AG08395 (cell line): ENCODE results near the gene NOTUM.

Experiments
- DNase-seq: peaks from one replicate; pipeline ENCODE4 v3.0.0; 2012; ENCODE audit warnings: mixed read lengths, low spot score

The NOTUM gene

GRCh38 chr17:81977211-81977808 is 16.3 kb upstream of the NOTUM start, which contains the start of gene ASPSCR1:
TSS of gene ASPSCR1 (plus strand) at chr17:81977629. CDS start at chr17:81977647, 18 bp downstream.
- DNase-seq, result peak; percentile 96

GRCh38 chr17:81976332-81977210 is 15.6 kb upstream of the NOTUM start:
- DNase-seq, result no peak

- DNase-seq, result no peak
Measured at GRCh38 chr17:81973432-81973831, 12.4 kb upstream of the NOTUM start.

- no peak for DNase-seq
Measured at GRCh38 chr17:81968850-81969812, 8.1 kb upstream of the NOTUM start.

- DNase-seq, result no peak
Measured at GRCh38 chr17:81968396-81968745, 7.4 kb upstream of the NOTUM start.

- peak; percentile 85 for DNase-seq
Measured at GRCh38 chr17:81967533-81968395, 6.8 kb upstream of the NOTUM start.

GRCh38 chr17:81967244-81967532 is 6.2 kb upstream of the NOTUM start:
- DNase-seq, result no peak

- peak; percentile 48 for DNase-seq
Measured at GRCh38 chr17:81966343-81967243, 5.6 kb upstream of the NOTUM start.

GRCh38 chr17:81964081-81964849 is 3.3 kb upstream of the NOTUM start:
- no peak for DNase-seq

GRCh38 chr17:81962499-81963441 is 1.8 kb upstream of the NOTUM start:
- no peak for DNase-seq

GRCh38 chr17:81961521-81962498 is 823 bp upstream of the NOTUM start:
- no peak for DNase-seq

GRCh38 chr17:81960130-81960958 is 643 bp downstream of the NOTUM start:
- DNase-seq, result no peak

- DNase-seq, result peak; percentile 73
Measured at GRCh38 chr17:81959362-81960129, 1.4 kb downstream of the NOTUM start.

GRCh38 chr17:81958633-81959342 is 2.2 kb downstream of the NOTUM start:
- no peak for DNase-seq
